ENCODE data around the gene GOLGA7B.

Gene GOLGA7B

DNA sequence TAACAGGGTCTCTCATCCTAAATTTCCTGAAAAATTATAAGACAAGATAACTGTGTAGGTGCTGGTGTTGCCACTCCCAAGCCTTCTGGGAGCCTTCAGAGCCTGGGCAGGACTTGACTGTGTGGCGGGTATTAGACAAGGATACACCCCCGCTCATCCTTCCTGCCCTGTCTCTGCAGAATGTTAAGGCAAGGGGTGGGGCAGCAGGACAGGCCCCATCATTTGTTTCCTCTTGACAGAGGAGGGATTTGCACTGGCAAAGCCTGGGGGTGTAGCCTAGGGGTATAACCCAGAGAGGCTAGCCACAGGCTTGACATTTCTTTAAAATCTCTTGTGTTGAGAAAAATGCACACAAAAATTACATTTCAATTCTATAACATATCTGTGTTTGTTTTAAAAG, 63.5 kb downstream of the GOLGA7B start:
- peaks cover 14% of the 10 kb centered on the region for H3K27me3 Mint-ChIP-seq
- H3K4me3 Mint-ChIP-seq = no peak overlapping the region
- no peak for ATAC-seq
- H3K9me3 Mint-ChIP-seq = no peaks in the 10 kb centered on the region
- H3K4me1 Mint-ChIP-seq = peaks cover 8% of the 10 kb centered on the region
- no peak for DNase-seq
- H3K27ac Mint-ChIP-seq = no peak overlapping the region

DNA sequence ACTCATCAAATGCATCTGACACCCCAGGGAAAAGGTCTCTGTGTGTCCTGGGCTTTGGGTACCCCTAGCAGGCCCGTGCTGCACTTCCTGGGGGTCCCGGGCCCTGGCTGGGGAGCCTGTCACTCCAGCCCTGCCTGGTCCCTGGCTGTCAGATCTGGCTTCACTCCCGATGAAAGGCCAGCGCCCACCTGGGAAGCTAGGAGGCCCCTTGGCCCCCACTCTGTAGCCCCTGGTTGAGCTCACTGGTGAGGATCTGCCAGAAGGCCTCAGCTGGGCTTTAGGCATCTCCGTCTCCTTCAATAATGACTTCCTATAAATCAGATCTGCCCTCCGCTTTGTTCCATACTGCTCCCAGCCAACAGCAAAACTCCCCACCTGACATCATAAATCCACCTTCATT, 64.0 kb downstream of the GOLGA7B start:
- Mint-ChIP-seq H3K4me1 (peaks cover 8% of the 10 kb centered on the region), H3K4me3 (no peak overlapping the region), H3K27me3 (peaks cover 14% of the 10 kb centered on the region), H3K9me3 (no peaks in the 10 kb centered on the region), H3K27ac (no peak overlapping the region)
- ATAC-seq (no peak), DNase-seq (no peak)

DNA sequence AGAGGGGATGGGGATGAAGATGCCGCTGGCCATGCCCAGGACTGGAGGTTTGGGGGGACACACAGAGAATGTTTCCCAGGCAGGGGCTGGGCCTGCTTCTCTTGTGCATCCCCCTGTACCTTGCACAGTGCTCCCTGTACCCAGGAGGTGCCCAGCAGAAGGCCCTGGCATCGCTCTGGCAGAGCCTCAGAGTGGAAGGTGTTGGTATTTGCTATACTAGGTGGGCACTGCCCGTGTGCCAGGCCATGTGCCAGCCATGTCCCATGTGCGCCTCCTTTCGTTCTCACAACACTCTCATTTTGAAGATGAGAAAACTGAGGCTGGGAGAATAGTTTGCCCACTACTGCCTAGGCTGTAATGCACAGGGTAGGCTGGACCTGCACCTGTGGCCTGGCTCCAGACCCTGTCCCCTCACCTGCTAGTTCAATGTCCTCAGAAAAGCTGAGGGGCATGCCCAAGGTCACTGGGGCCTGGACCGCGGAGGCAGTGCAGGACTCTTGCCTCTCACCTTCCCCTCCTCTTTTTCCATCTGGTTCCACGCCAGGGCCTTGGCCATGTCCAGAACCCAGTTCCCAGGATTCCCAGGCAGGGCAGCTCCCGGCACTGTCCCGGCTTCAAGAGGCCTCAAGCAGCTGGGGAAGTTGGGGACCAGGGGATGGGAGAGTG, 64.7 kb downstream of the GOLGA7B start:
- DNase-seq (no peak), ATAC-seq (peak; percentile 41)
- Mint-ChIP-seq H3K4me3 (peak overlapping the region in 1 of 2 donors; percentile 8), H3K27me3 (peaks cover 14% of the 10 kb centered on the region), H3K4me1 (peaks cover 13% of the 10 kb centered on the region), H3K9me3 (no peaks in the 10 kb centered on the region), H3K27ac (no peak overlapping the region)

DNA sequence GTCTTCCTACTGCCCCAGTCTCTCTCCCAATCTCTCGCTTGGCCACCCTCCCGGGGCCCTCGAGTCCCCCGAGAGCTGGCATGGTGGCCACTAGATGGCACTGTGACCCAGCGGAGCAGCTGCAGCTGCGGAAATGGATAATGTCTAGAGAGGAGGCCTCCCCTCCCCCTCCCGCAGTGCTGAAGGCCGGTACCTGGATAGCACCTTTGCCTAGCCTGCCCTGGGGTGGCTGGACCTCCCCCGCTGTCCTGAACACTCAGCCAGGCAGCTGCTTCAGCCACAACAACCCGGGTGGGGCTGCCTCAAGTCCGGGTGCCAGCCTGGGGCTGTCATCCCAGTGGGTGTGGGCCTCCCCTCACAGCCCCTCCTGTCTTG, 65.2 kb downstream of the GOLGA7B start:
- Mint-ChIP-seq H3K4me3 (peak overlapping the region in 1 of 2 donors; percentile 8), H3K27me3 (peaks cover 14% of the 10 kb centered on the region), H3K27ac (peak overlapping the region in 1 of 2 donors; percentile 55), H3K4me1 (peaks cover 14% of the 10 kb centered on the region), H3K9me3 (no peaks in the 10 kb centered on the region)
- ATAC-seq (peak; percentile 87), DNase-seq (peak; percentile 77)

DNA sequence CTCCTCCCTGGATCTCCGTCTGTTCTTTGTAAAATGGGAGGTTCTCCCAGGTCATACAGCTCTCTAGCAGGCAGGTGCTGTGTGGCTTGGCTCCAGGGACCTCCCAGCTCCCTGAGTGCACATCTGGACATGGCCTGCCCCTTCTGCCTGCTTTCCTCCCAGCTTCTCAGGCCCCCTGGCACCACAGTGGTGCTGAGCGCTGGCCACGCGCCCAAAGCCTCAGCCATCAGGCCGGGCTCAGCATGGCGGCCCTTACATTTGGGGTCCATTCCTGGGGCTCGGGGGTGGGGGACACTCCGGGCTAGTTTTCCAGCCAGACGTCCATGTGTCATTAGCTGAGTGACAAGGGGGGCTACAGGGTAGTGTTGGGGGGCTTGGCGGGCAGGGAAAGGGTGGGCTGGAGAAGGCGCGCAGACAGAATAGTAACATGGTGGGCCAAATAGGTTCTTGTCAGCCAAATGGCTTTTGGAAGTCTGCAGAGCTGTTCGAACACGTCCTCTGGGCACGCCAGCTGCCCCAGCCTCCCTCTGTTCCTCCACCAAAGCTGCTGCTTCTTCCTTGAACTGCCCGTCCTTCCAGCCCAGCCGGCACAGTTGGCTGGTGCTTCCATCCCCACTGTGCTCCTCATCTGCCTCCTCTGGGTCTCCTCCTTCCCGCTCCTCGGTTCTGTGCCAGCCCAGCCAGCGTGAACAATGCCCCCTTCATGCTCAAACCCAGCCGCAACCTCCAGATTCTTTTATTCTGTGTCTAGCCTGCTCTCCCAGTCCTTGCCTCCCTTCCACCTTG, 65.9 kb downstream of the GOLGA7B start:
- H3K4me3 Mint-ChIP-seq = no peak overlapping the region
- H3K27me3 Mint-ChIP-seq = peaks cover 14% of the 10 kb centered on the region
- ATAC-seq = no peak
- peak overlapping the region in 1 of 2 donors; percentile 72 for H3K27ac Mint-ChIP-seq
- DNase-seq = no peak
- H3K9me3 Mint-ChIP-seq = no peaks in the 10 kb centered on the region
- peaks cover 14% of the 10 kb centered on the region for H3K4me1 Mint-ChIP-seq

DNA sequence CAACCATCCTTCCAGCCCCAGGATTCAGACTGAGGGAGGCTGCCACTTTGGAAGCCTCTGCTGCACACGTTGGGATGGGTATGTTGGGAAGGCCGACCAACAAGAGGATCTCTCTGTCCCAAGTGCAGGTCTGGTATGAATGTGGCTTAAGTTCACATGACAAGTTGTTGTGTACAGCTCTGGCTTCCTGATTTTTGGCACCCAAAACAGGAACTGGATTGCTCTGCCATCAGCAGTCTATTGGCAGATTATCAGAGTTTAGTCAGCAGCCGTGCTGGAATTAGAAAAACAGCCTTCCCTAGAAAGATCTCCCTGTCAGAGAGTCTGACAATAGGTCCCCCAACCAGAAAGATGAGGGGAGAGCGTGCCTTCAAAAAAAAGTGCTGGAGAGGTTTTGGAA, 66.9 kb downstream of the GOLGA7B start:
- no peak for ATAC-seq
- Mint-ChIP-seq H3K4me3 (no peak overlapping the region), H3K27me3 (peaks cover 14% of the 10 kb centered on the region), H3K9me3 (no peaks in the 10 kb centered on the region), H3K27ac (no peak overlapping the region), H3K4me1 (peaks cover 14% of the 10 kb centered on the region)
- no peak for DNase-seq

DNA sequence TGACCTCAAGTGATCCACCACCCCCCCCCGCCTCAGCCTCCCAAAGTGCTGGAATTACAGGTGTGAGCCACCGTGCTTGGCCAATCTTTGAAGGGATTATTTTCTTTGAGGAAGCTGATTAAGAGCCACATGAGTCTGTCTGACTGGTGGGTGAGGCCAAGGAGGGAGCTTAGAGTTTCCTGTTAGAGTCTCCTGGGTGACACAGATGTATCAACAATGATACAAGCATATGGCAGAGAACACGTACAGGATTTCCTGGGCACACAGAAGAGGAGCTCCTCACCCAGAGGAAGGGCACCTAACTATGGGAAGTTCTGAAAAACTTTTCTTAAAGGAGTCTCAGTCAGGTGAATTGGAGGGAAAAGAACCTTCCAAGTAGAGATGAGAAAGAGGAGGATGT, 69.4 kb downstream of the GOLGA7B start:
- no peak overlapping the region for H3K27ac Mint-ChIP-seq

DNA sequence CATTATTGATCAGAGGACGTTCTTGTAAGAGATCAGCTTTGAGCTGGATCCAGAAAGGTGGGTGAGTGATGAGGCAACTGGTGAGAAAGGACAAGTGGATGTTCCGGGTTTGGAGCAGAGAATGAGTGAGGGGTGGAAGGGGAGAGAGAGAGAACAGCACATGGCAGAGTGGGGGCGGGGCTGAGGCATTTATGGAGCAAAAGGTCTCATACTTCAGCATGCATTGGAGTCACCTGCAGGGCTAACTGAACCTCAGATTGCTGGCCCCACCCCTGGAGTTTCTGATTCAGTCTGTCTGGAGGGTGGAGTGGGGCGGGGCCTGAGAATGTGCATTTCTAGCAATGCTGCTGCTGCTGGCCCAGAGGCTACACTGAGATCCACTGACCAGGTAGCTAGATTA, 71.2 kb downstream of the GOLGA7B start:
- peaks cover 24% of the 10 kb centered on the region for H3K27me3 Mint-ChIP-seq
- DNase-seq (no peak), ATAC-seq (no peak)
- no peak overlapping the region for H3K27ac Mint-ChIP-seq
- H3K4me1 Mint-ChIP-seq = peaks cover 6% of the 10 kb centered on the region
- H3K4me3 Mint-ChIP-seq = no peak overlapping the region
- no peaks in the 10 kb centered on the region for H3K9me3 Mint-ChIP-seq

More for the DNA sequence above, 69.4 kb downstream of the GOLGA7B start:
- H3K27me3 Mint-ChIP-seq = peaks cover 16% of the 10 kb centered on the region
- H3K9me3 Mint-ChIP-seq = no peaks in the 10 kb centered on the region
- H3K4me3 Mint-ChIP-seq = no peak overlapping the region
- DNase-seq (no peak), ATAC-seq (no peak)
- peaks cover 14% of the 10 kb centered on the region for H3K4me1 Mint-ChIP-seq
